CD4-positive, CD25-positive, alpha-beta regulatory T cell (primary cell): Measurements from ENCODE around the gene FARP1. TPM values are rescaled to one million over a fixed set of nuclear protein-coding genes. Genes with fewer than 3 reads are reported as not detected.
A peak's percentile ranks its signal among the peaks of the same experiment; 100 is the strongest.

Source experiments
- ATAC-seq, 2 donors: fragments of 150-1000 bp; cut with Tn5 transposase; one replicate each; pipeline ENCODE4 v1.10.0; 2021; ENCODE audit warnings: low read depth in 2 of 2, moderate number of reproducible peaks in 2 of 2, moderate library complexity in 1 of 2
- DNase-seq, 3 donors: peaks; one replicate each; pipeline versions ENCODE4 v3.0.0 to v3.0.0-alpha.2; 2012 to 2022; ENCODE audit warnings: mixed read lengths in 1 of 3
- H3K27ac ChIP-seq: one replicate; pipeline ENCODE4 v1.7.0; 2013; ENCODE audit warnings: mild to moderate bottlenecking, low read length; ENCODE audit not compliant: insufficient read depth, poor library complexity, severe bottlenecking
- H3K27me3 ChIP-seq: one replicate; pipeline ENCODE4 v1.7.0; 2013; ENCODE audit warnings: low read length; ENCODE audit not compliant: control insufficient read depth, insufficient read depth
- H3K36me3 ChIP-seq: one replicate; pipeline ENCODE4 v1.7.0; 2013; ENCODE audit warnings: mild to moderate bottlenecking, low read length, moderate library complexity; ENCODE audit not compliant: control insufficient read depth, insufficient read depth
- H3K4me1 ChIP-seq: 2 replicates; pipeline ENCODE4 v1.7.0; 2013; ENCODE audit warnings: mild to moderate bottlenecking, low read length; ENCODE audit not compliant: insufficient read depth, control insufficient read depth, poor library complexity, severe bottlenecking
- H3K4me3 ChIP-seq: one replicate; pipeline ENCODE4 v1.7.0; 2013; ENCODE audit warnings: low read depth, mild to moderate bottlenecking, low read length, moderate library complexity
- H3K9me3 ChIP-seq, 2 experiments: 1 replicate in 1 of 2; 2 replicates in 1 of 2; pipeline ENCODE4 v1.7.0; 2013; ENCODE audit warnings: low read length in 2 of 2, mild to moderate bottlenecking in 1 of 2, moderate library complexity in 1 of 2; ENCODE audit not compliant: control insufficient read depth in 2 of 2
- H3K27ac Mint-ChIP-seq, 3 donors: one replicate each; pipeline ENCODE4 v1.8.0; 2020 to 2022; ENCODE audit warnings: mild to moderate bottlenecking in 3 of 3, mixed read lengths in 3 of 3, moderate library complexity in 2 of 3
- H3K27me3 Mint-ChIP-seq: one replicate; pipeline ENCODE4 v1.8.0; 2022; ENCODE audit warnings: mild to moderate bottlenecking, mixed read lengths
- H3K36me3 Mint-ChIP-seq: one replicate; pipeline ENCODE4 v1.8.0; 2020; ENCODE audit warnings: mixed read lengths
- H3K4me1 Mint-ChIP-seq, 4 donors: one replicate each; pipeline ENCODE4 v1.8.0; 2020 to 2022; ENCODE audit warnings: mixed read lengths in 4 of 4, mild to moderate bottlenecking in 1 of 4
- H3K4me3 Mint-ChIP-seq, 4 donors: one replicate each; pipeline ENCODE4 v1.8.0; 2020 to 2022; ENCODE audit warnings: mild to moderate bottlenecking in 4 of 4, mixed read lengths in 4 of 4, moderate library complexity in 3 of 4
- H3K9me3 Mint-ChIP-seq, 7 donors: one replicate each; pipeline ENCODE4 v1.8.0; 2020 to 2022; ENCODE audit warnings: mixed read lengths in 7 of 7, mild to moderate bottlenecking in 3 of 7, moderate library complexity in 2 of 7
- polyA plus RNA-seq, 4 donors: library from polyadenylated mRNA; unstranded; fragments of 300-500 nt; fragmentation: Illumina TruSeq; gene quantifications; one replicate each; pipeline ENCODE4 v1.2.3, GENCODE V29; 2021
- total RNA-seq: library from RNA; stranded (reverse); gene quantifications from one replicate; pipeline ENCODE4 v1.2.3, GENCODE V29; 2022

Gene FARP1
- total and polyA plus RNA-seq, 5 donors from 2014 or later = 0.25 to 0.79 (median 0.46) TPM

DNA sequence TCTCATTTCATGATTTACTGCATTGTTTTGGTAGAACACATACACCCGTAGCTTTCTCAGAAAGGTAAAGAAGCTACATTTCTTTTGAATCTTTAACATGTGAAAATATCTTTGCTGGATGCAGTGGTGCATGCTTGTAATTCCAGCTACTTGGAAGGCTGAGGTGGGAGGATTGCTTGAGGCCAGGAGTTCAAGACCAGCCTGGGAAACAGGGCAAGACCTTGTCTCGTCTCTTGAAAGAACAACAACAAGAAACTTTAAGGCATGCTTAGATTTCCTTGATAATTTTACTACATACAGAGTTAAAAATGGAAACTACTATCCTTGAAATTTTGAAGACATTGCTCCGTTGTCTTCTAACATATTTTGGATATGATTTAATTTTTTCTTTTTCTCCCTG is 26.4 kb downstream of the FARP1 start:
- no peak for DNase-seq
- Histone ChIP-seq H3K27ac (no peak overlapping the region), H3K4me1 (no peaks in the 10 kb centered on the region), H3K36me3 (no peaks in the 10 kb centered on the region), H3K27me3 (no peaks in the 10 kb centered on the region), H3K4me3 (no peak overlapping the region), H3K9me3 (no peaks in the 10 kb centered on the region)
- no peaks in the 10 kb centered on the region for H3K4me1 Mint-ChIP-seq
- ATAC-seq = no peak
- no peaks in the 10 kb centered on the region for H3K36me3 Mint-ChIP-seq
- peaks cover 0 to 2% (median 0%) of the 10 kb centered on the region in 7 donors for H3K9me3 Mint-ChIP-seq
- peaks cover 12% of the 10 kb centered on the region for H3K27me3 Mint-ChIP-seq
- H3K27ac Mint-ChIP-seq = no peak overlapping the region
- no peak overlapping the region for H3K4me3 Mint-ChIP-seq

DNA sequence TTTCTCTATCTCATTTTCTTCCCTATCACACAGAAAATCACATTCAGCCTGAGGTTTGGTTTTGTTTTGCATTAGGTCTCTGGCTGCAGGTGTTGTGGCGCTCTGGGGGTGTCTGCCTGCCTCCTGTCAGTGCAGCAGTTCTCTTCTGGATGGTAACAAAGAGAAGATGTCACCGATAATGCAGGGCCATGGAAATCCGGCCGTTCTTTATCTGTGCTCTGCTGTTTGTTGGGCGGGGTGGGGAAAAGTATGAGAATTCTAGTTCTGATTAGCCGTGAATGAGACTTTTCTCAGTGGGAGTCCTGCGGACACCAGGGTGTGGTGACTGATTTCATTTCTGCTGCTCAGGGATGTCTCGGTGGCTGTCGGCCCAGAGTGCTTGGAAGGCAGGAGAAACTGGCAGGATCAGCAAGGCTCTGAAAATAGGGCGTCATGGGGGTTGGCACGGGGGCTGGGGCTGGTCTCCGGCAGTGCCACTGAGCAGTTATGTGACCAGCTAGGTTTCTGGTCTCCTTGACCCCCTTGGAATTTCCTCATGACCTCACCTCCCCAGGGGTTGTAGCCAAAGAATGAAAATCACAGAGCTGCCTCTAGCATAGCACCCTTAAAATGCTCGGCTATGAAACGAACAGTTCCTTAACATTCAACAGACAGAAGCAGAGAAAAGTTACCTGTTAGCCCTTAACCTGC is 29.2 kb downstream of the FARP1 start:
- Histone ChIP-seq H3K4me3 (no peak overlapping the region), H3K27me3 (no peaks in the 10 kb centered on the region), H3K36me3 (no peaks in the 10 kb centered on the region), H3K9me3 (no peaks in the 10 kb centered on the region), H3K4me1 (no peaks in the 10 kb centered on the region), H3K27ac (no peak overlapping the region)
- DNase-seq (no peak), ATAC-seq (no peak)
- Mint-ChIP-seq H3K9me3 (peaks cover 0 to under 1% (median 0%) of the 10 kb centered on the region in 7 donors), H3K4me3 (no peak overlapping the region), H3K27ac (no peak overlapping the region), H3K36me3 (no peaks in the 10 kb centered on the region), H3K4me1 (no peaks in the 10 kb centered on the region), H3K27me3 (peaks cover 12% of the 10 kb centered on the region)

DNA sequence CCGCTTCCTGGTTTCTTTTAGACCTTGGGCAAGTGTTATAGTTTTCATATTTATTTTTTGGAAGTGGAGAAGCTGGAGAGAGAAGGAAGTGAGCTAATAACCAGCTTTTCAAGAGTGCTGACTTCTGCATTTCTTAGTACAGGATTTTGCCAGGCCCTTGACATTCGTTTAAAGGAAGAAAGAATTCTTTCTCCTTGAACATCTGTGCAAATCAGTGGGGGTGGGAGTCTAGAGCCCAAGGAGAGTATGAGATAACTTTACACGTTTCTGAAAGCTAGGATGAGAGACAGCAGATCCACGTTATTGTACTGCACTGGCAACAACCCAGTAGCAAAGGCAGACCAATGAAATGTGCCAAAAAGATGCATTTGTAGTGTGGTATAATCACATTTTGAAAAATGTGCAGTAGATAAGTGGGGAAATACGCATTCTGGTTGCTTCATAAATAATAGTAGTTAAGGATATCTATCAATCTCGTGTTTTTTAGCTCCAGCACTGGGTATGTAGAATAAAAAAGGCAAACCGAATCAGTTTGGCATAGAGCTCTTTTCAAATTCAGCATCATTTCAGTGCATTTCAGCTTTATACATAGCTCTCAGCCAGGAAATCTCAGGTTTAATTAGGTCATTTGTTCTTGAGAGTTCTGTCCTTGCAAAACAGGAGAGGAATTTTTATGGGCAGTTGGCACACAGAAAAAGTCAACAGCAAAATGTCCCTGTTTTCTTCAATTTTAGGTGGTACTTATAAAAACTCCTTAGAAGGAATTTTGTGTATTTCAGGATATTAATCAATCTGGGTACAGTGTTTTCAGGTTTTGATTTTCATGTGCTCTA is 29.9 kb downstream of the FARP1 start:
- H3K27me3 ChIP-seq = no peaks in the 10 kb centered on the region
- H3K9me3 ChIP-seq = no peaks in the 10 kb centered on the region
- Mint-ChIP-seq H3K9me3 (no peaks in the 10 kb centered on the region), H3K27me3 (peaks cover 12% of the 10 kb centered on the region), H3K27ac (peak overlapping the region in 1 of 3 donors; percentile 20), H3K36me3 (no peaks in the 10 kb centered on the region), H3K4me1 (no peaks in the 10 kb centered on the region), H3K4me3 (no peak overlapping the region)
- DNase-seq (no peak), ATAC-seq (no peak)
- H3K4me3 ChIP-seq = no peak overlapping the region
- H3K27ac ChIP-seq = no peak overlapping the region
- H3K36me3 ChIP-seq = no peaks in the 10 kb centered on the region
- no peaks in the 10 kb centered on the region for H3K4me1 ChIP-seq

DNA sequence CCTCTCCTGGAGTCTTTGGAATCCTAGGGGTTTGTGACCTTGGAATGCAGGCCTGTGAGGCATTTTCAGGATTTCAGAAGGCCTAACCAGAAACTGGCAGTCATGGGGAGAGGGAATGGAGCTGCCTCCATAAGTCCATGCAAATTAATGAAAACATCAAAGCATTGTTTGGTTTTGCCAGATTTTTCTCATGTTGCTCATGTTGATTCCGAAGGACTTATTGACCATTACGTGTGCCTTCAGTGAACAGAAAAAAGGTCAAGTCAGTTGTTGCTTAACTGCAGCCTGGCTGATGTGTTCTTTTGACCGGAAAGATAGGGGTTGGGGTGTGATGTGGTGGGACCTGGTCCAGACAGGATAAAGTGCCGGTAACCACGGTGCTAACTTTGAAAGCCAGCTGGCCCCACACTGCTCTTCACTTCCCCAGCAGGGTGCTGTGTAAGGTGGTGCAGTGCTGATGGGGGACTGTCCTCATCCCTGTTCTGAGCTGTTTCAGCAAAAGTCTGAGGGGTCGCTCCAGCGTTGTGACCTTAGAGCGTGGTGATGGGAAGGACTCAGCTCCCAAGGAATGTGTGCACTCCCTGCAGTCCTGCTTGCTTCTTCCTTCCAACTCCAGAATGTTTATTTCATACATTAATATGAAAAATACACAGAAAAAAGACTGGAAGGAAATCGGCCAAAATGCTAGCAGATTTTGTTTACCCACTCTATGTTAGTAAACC is 30.7 kb downstream of the FARP1 start:
- H3K36me3 ChIP-seq = no peaks in the 10 kb centered on the region
- ATAC-seq = no peak
- no peaks in the 10 kb centered on the region for H3K9me3 Mint-ChIP-seq
- H3K9me3 ChIP-seq = no peaks in the 10 kb centered on the region
- no peak for DNase-seq
- no peaks in the 10 kb centered on the region for H3K4me1 Mint-ChIP-seq
- no peak overlapping the region for H3K27ac Mint-ChIP-seq
- no peaks in the 10 kb centered on the region for H3K4me1 ChIP-seq
- no peaks in the 10 kb centered on the region for H3K36me3 Mint-ChIP-seq
- no peak overlapping the region for H3K4me3 Mint-ChIP-seq
- H3K27me3 Mint-ChIP-seq = peaks cover 12% of the 10 kb centered on the region
- H3K27ac ChIP-seq = no peak overlapping the region
- H3K4me3 ChIP-seq = no peak overlapping the region
- H3K27me3 ChIP-seq = no peaks in the 10 kb centered on the region

DNA sequence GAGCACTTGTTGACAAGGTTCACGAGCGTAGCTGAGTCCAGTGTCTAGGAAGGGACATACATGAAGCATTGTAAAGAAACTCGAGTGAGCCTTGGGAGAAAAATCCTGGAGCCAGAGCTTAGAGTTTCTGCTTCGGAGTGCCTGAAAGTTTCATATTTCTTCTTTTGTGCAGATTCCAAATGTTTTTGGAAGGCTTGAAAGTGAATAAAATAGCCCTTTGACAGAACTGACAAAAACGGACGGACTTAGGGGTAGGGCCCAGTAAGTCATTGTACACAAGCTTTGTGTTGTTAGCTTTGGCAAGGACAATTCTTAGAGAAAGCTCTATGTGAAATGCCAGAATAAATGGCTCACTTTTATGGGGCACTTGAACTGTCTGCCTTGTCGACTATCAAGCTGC is 31.4 kb downstream of the FARP1 start:
- Histone ChIP-seq H3K4me3 (no peak overlapping the region), H3K9me3 (no peaks in the 10 kb centered on the region), H3K27me3 (no peaks in the 10 kb centered on the region), H3K4me1 (no peaks in the 10 kb centered on the region), H3K36me3 (no peaks in the 10 kb centered on the region), H3K27ac (no peak overlapping the region)
- Mint-ChIP-seq H3K36me3 (no peaks in the 10 kb centered on the region), H3K4me3 (no peak overlapping the region), H3K9me3 (no peaks in the 10 kb centered on the region), H3K4me1 (no peaks in the 10 kb centered on the region), H3K27ac (no peak overlapping the region), H3K27me3 (peaks cover 12% of the 10 kb centered on the region)
- DNase-seq (no peak), ATAC-seq (no peak)

DNA sequence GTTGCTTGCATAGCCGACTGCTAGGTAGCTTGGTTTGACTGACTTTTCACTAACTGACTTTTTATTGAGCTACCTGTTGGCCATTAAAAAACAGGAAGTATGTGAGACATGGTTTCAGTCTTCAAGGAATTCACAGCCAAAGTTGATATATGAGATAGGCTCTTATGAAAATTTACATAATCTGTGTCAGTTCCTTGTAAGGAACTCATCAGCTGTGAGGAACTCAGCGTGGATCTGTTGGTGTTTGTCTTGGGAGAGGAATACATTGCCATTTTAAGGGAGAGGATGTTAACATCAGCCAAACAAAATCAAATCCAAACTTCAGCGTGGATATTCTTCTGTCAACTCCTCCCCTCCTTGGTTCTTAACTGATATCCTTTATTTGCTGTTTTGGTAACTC is 32.1 kb downstream of the FARP1 start:
- peaks cover 12% of the 10 kb centered on the region for H3K27me3 Mint-ChIP-seq
- Histone ChIP-seq H3K9me3 (no peaks in the 10 kb centered on the region), H3K27ac (no peak overlapping the region), H3K36me3 (no peaks in the 10 kb centered on the region), H3K4me3 (no peak overlapping the region), H3K4me1 (no peaks in the 10 kb centered on the region), H3K27me3 (no peaks in the 10 kb centered on the region)
- H3K4me3 Mint-ChIP-seq = no peak overlapping the region
- no peak for ATAC-seq
- H3K9me3 Mint-ChIP-seq = no peaks in the 10 kb centered on the region
- H3K27ac Mint-ChIP-seq = no peak overlapping the region
- H3K36me3 Mint-ChIP-seq = no peaks in the 10 kb centered on the region
- no peak for DNase-seq
- no peaks in the 10 kb centered on the region for H3K4me1 Mint-ChIP-seq

DNA sequence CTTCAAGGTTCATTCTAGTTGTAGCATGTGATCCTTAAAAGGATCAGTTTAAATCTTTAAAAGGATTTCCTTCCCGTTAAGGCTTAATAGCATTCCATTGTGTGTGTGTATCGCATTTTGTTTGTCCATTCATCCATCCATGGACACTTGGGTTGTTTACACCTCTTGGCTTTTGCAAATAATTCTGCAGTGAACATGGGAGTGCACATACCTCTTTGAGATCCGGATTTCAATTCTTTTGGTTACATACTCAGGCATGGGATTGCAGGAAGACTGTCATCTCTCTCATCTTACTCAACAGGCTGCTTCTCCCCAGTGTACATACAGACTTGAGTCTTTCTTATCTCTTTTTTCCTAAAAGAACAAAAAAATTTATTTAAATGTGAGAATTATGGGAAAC is 32.9 kb downstream of the FARP1 start:
- no peak overlapping the region for H3K4me3 Mint-ChIP-seq
- no peak overlapping the region for H3K27ac ChIP-seq
- H3K36me3 Mint-ChIP-seq = no peaks in the 10 kb centered on the region
- no peaks in the 10 kb centered on the region for H3K36me3 ChIP-seq
- peaks cover 0 to 2% (median 0%) of the 10 kb centered on the region in 7 donors for H3K9me3 Mint-ChIP-seq
- DNase-seq (no peak), ATAC-seq (no peak)
- H3K9me3 ChIP-seq = no peaks in the 10 kb centered on the region
- H3K4me1 Mint-ChIP-seq = no peaks in the 10 kb centered on the region
- H3K27ac Mint-ChIP-seq = no peak overlapping the region
- no peaks in the 10 kb centered on the region for H3K27me3 ChIP-seq
- H3K4me1 ChIP-seq = no peaks in the 10 kb centered on the region
- H3K4me3 ChIP-seq = no peak overlapping the region
- peaks cover 12% of the 10 kb centered on the region for H3K27me3 Mint-ChIP-seq
